ENCODE measurements around the gene CAMKMT.
A peak's percentile ranks its signal among the peaks of the same experiment; 100 is the strongest.

CAMKMT gene

DNA sequence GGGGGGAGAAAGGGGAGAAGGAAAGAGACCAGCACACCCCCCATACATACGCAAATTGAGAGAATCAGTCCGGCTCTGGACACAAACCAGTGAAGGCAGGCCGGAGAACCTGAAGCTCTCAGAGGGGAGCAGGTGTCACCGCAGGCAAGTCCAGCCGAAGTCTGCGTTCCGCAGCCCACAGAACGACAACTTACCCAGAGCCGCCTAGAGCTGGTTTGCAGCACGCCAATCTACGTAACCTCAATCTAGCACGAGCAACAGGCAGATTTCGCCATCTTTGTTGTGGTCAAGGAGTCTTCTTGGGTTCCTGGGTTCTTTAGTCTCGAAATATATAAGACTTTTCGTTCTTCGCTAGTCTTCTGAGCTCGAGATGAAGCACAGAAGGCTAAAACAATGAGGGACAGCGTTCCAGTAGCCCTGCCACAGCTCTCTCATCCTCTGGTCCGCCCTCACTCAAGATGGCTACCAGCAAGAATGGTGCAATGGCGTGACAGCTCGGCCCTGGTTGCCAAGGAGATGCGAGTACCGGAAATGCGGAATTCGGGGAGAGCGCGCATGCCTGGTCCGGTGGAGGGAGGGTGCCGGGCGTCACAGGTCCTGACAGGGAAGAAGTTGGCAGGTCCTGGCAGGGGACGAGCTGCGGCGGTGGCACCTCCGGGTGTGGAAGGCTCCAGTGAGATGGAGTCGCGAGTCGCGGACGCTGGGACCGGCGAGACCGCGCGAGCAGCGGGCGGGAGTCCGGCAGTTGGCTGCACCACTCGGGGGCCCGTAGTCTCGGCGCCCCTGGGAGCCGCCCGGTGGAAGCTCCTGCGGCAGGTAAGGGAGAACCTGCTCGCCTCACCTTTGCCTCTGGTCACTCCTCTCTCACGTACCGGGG is at the start of gene CAMKMT, which contains the start of gene PREPL:
TSS of gene CAMKMT (plus strand) at position 618 of the 877 bp plus-strand sequence.
TSS of gene PREPL (minus strand) at position 165 of the 877 bp plus-strand sequence. CDS start 15,152 bp downstream, outside the sequence.
- DNase-seq (ENCODE audit: low read depth in 2 of 2) = peak; percentile 95 to 97

GRCh38 chr2:44314362-44314761 is 47.4 kb upstream of the CAMKMT start:
- no peak for DNase-seq (ENCODE audit: low read depth in 2 of 2)

GRCh38 chr2:44315945-44316344 is 45.8 kb upstream of the CAMKMT start:
- no peak for DNase-seq (ENCODE audit: low read depth in 2 of 2)

GRCh38 chr2:44320832-44321231 is 40.9 kb upstream of the CAMKMT start:
- DNase-seq (ENCODE audit: low read depth in 2 of 2) = no peak

GRCh38 chr2:44321360-44321759 is 40.4 kb upstream of the CAMKMT start:
- no peak for DNase-seq (ENCODE audit: low read depth in 2 of 2)

DNA sequence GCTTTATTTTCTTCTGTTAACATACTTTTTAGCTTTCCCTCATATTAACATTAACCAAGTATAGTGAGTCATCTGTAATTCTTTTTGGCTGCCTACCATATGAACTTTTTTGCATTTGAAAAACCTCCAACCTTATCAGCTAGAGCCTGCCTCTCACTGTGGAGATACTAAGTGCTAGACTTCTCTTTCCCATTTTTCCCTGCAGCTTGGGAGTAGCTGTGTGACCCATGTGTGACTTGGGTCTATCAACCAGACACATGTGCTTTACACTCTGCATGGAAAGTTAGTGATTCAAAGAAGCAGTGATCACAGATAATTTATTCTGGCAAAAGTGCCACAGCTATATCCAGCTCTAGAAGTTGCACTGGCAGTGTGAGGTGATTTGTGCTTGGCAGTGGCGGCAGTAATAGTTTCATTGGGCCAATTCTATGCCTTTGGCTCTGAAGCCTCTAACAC is 36.7 kb upstream of the CAMKMT start:
- DNase-seq (ENCODE audit: low read depth in 2 of 2) = no peak

- DNase-seq (ENCODE audit: low read depth in 2 of 2) = no peak
These were observed 35.9 kb upstream of the CAMKMT start for GRCh38 chr2:44325897-44326296.

- DNase-seq (ENCODE audit: low read depth in 2 of 2) = no peak
These were observed 35.0 kb upstream of the CAMKMT start for GRCh38 chr2:44326548-44327264.

- no peak for DNase-seq (ENCODE audit: low read depth in 2 of 2)
These were observed 33.0 kb upstream of the CAMKMT start for GRCh38 chr2:44328750-44329149.

- no peak for DNase-seq (ENCODE audit: low read depth in 2 of 2)
These were observed 32.4 kb upstream of the CAMKMT start for GRCh38 chr2:44329343-44329742.

GRCh38 chr2:44330801-44331200 is 30.9 kb upstream of the CAMKMT start:
- no peak for DNase-seq (ENCODE audit: low read depth in 2 of 2)

- DNase-seq (ENCODE audit: low read depth in 2 of 2) = no peak
These were observed 27.8 kb upstream of the CAMKMT start for GRCh38 chr2:44333994-44334393.

GRCh38 chr2:44335806-44336538 is 25.8 kb upstream of the CAMKMT start:
- no peak for DNase-seq (ENCODE audit: low read depth in 2 of 2)

DNA sequence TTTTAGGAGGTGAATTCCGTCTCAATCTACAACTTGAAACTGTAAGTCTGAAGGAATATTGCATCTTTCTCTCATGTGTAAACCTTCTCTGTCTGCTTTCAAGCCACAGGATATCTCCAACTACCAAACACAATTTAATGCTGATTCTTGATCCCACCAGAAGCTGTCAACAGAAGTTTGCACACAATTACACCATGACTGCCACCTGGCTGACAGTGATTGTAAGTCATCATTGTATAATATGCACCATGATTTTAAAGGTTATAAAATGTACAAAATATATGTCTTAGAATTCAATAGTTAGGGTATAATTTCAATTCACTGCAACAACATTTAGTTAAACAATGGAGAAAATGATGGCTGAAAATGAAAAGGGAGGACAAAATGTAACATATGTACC is 18.9 kb upstream of the CAMKMT start:
- no peak for DNase-seq (ENCODE audit: low read depth in 2 of 2)

- no peak for DNase-seq (ENCODE audit: low read depth in 2 of 2)
These were observed 14.2 kb upstream of the CAMKMT start for GRCh38 chr2:44347526-44347925.

DNA sequence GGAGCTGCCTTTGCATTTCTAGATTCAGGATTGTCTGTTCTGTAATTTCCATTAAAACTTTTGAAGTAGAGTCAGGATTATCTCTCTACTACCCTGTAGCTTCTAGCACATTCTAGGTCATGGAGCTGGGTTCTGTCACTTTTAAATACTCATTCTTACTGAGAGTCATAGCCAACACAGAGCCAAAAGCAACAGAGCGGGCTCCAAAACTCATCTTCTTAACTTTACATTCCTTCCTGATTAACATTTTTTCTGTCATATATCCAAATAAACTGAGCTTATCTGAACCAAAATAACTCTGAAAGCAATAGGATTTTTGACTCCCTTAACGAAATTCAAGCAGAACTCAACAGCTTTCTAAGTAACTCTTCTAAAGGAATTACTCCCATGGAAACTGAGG is 13.3 kb upstream of the CAMKMT start:
- DNase-seq (ENCODE audit: low read depth in 2 of 2) = no peak

GRCh38 chr2:44349506-44349905 is 12.2 kb upstream of the CAMKMT start:
- DNase-seq (ENCODE audit: low read depth in 2 of 2) = no peak

- no peak for DNase-seq (ENCODE audit: low read depth in 2 of 2)
These were observed 10.7 kb upstream of the CAMKMT start for GRCh38 chr2:44351088-44351487.

- no peak for DNase-seq (ENCODE audit: low read depth in 2 of 2)
These were observed 10.1 kb upstream of the CAMKMT start for GRCh38 chr2:44351676-44352075.

GRCh38 chr2:44352510-44352909 is 9.2 kb upstream of the CAMKMT start:
- DNase-seq (ENCODE audit: low read depth in 2 of 2) = no peak

GRCh38 chr2:44354761-44355160 is 7.0 kb upstream of the CAMKMT start:
- no peak for DNase-seq (ENCODE audit: low read depth in 2 of 2)

GRCh38 chr2:44358503-44358902 is 3.2 kb upstream of the CAMKMT start:
- no peak for DNase-seq (ENCODE audit: low read depth in 2 of 2)

All from stimulated activated CD4-positive, alpha-beta T cell treated with anti-CD3 and anti-CD28 coated beads, Interleukin-1b, Interleukin-23, amount 100 ng/mL, for 1 hour (primary cell).